GM21360 (cell line): Measurements from ENCODE around the gene ZNF740.

Experiments
- ATAC-seq: cut with Tn5 transposase; IDR thresholded peaks from one replicate; pipeline ENCODE4 v1.9.1; 2021; ENCODE audit warnings: mild to moderate bottlenecking, moderate library complexity; ENCODE audit not compliant: unreplicated experiment

Gene ZNF740

GRCh38 chr12:53212931-53213330 is 32.4 kb downstream of the ZNF740 start:
- ATAC-seq, result no peak

GRCh38 chr12:53213348-53213747 is 32.8 kb downstream of the ZNF740 start:
- ATAC-seq, result no peak

DNA sequence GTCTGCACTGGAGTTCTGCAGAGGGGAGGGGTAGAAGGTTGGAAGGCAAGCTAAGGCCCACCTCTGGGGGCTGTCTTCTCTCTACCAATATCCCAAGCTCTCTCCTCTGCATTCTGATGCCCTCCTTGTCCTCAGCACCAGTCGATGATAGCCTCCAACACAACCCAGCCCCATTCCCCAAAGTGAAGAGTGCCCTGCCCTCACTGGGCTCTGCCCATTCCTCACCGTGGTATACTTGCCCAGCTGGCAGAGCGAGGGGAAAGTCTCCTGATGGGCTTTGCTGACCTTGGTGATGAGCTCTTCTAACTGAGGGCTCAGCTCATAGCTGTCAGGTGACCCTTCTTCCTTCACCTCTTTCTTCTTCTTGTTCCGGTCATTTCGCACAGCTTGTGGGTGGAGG is 33.7 kb downstream of the ZNF740 start:
- no peak for ATAC-seq

DNA sequence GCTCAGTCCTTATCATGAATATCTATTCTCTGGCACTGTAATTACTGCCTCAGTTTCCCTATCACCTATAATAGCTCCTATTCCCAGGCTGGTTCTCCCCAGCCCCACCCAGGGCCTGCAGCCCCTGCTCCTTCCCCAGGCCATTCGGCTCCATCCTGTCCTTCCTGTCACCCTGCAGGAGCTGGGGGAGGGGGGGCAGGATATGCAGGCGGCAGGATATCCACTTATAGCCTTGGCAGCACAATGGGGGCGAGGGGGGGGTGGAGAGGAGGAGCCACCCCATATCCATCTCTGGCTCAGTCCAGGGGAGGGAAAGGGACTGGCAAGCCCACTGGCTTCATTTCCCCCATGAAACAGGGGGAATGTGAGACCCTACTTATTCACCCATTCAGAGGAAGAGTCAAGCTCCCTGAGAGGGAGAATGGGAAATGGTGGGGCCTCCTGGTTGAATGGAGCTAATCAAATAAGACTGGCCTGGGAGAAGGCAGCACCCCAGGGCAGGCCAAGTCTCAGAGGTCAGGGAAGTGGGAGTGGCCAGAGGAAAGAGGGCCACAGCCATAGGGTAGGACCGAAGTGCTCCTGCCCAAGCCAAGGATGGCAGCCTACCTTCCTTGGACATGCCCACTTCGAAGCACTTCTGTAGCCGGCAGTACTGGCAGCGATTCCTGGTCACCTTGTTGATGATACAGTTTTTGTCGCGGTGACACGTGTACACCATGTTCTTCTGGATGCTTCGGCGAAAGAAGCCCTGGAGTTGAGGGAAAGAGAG is 34.3 kb downstream of the ZNF740 start:
- no peak for ATAC-seq

DNA sequence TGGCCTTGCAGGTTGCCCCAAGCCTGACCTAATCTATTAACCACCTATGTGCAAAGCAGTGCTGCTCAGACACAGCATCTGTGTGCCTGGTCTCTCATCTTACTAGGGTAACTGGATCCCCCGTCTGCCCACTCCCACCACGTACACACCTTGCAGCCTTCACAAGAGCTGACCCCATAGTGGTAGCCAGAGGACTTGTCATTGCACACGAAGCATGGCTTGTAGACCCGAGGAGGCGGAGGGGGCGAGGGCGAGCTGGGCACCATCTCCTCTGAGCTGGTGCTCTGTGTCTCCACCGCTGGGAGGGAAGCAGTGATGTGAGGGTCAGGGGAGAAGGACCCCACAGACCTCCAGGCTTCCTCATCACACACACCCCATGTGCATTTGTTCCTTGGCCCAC is 35.0 kb downstream of the ZNF740 start:
- ATAC-seq, result no peak

GRCh38 chr12:53217051-53217930 is 36.8 kb downstream of the ZNF740 start:
- ATAC-seq, result no peak

DNA sequence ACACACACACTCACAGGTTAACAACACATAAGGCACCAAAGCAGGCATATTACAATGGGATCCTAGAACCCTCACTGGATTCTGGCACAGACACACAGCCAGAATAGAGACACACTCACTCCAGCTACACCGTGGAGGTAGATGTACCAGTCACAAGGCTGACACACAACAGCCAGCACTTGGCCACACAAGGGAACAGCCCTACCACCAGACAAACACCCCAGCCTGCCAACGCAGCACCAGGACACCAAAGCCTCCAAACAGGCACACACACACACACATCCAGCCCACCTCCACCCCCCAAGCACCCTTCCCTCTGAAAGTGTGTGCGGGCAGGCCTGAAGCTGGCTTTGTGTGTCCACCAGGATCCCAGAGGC is 37.4 kb downstream of the ZNF740 start:
- no peak for ATAC-seq

DNA sequence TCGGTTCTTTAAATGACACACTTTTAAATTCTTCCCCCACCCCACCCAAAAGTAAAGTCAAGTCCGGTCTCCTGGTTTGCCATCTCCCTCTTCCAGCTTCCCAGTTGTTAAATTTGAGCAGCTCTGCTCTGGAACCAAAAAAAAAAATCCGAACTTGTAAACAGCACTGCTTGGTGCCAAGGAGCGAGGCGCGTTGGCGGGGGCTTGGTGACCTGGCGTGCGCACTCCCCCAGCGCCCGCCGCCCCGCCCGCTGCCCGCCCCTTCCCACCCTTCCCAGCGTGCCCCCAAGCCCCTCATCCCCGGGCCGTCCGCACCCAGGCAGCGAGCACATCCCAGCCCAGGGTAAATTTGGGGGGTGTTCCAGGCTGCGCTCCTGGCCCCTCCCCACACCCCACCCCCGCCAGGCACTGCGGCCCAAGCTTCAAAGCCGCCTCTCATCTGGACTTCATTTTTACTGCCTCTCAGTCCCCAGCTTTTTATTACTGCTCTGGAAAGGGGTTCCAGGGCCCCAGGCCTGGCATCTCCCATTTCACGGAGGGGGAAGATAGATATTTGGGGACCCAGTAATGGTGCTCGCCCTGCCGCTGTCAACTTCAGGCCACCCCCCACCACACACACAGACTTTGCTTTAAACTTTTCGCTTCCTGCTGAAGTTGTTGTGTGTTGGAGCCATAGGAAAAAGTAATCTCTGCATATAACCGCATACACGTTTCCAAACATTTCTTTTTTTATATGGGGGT is 38.2 kb downstream of the ZNF740 start:
- no peak for ATAC-seq

DNA sequence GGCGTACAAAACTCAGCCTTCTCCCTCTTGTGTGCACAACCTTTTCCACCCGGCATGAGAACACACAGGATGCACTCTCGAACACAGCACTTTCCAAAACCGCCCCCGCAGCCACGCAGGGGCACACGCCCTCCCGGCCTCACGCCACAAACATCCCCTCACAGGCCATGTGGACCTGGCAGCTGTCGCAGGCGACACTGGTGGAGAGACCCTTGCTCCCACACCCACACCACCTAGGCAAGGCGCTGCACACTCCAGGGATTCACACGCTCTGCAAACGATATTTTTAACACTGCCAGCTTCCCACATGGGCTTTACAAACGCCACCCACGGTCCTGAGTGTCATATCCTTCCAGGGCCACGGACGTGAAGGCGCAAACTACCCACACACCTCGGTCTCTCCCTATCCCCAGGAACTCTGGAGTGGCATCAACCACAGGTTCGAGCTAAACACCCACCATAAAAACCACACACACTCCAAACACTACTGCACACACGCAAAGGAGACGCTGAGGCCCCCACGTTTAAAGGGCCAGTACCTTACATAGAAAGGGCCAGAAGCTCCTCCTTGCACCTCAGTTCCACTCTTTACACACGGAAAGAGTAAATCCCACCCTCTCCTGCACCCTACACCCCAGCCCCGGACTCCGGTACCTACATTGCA is 38.9 kb downstream of the ZNF740 start:
- peak; percentile 7 for ATAC-seq

- peak; percentile 30 for ATAC-seq
Measured at GRCh38 chr12:53219956-53220693, 39.6 kb downstream of the ZNF740 start.

DNA sequence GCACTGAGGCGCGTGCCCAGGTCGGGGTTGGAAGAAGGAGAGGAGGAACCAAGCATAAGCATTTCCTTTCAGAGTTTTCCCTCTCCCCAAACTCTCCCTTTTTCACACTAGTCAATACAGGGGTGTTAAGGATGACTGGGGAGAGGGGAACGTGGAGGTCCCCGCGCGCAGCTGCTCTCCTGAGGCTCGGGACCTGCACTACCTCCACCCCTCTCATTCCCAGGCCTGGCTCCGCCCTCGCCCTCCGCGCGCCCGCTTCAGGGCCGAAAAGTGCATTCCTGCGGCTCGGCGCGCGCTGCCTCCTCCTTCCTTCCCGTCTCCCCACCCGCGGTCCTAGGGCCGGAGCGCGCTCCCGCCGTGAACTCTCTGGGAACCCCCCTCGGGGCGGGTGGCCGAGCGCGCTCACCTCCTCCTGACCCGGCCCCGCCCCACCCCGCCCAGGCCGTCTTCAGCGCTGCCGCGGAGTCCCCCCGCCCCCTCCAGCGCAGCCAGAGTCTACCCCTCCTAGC is 40.2 kb downstream of the ZNF740 start:
- ATAC-seq, result peak; percentile 62

DNA sequence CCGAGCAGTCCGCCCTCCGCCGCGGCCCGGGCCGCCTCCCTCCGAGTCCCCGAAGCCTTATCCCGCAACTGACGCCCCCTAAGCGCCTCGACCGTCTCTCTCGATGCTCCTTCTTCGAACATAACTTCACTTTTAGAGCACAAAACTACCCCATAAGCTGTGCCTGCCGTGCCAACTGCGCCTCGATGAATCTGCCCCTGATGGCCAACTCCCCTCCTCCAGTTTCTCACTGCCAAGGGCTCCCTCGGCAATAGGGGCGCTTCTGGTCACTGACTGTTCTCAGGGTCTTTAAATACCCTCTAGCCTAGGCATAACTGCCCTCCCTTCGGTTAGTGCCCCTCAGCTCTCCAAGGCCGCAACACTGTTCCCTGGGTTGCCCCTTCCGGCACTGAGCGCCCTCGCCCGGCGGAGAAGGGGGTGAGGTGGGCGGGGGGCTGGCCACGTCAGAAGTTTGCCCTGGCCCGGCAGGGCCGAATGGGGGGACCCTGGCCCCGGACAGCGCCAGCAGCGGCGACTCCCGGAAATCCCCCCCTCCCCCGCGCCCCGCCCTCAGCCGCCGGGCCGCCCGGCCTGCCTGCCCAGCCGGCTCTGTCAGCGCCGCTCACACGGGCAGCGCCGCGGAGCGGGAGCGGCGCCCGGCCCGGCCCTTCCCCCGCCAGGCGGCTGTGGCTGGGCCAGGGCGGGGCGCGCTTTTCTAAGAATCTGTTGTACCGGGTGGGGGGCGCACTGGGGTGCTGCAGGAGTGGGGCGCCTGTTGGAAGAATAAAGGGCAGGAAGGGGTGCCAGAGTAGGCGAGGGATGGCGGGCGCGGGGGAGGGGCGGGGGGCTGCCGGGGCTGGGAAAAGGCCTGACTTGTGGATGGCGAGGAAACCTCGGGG is 40.9 kb downstream of the ZNF740 start:
- ATAC-seq, result peak; percentile 18

GRCh38 chr12:53222170-53222721 is 41.7 kb downstream of the ZNF740 start:
- ATAC-seq, result no peak

DNA sequence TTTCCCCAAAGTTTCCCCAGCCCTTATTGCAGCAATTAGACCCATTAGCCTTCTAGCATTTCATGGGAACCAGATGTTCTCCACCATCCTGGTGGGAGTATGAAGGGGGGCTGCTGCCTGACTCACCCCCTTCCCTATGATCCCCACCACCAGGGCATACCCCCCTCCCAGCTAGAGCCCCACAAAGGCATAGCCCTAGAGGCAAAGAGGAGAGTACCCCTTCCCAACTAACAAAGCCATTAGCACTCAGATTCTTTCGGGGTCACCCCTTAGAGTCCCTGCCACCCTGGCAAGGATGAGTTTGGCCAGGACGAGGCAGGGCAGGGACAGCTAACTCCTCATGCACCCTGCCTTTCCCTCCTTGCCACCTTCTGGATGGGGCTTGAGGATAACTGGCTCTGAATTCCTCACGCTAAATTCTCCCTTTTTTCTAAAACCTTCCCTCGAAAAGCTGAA is 42.3 kb downstream of the ZNF740 start:
- ATAC-seq, result no peak

- ATAC-seq, result no peak
Measured at GRCh38 chr12:53223389-53224060, 43.0 kb downstream of the ZNF740 start.

- ATAC-seq, result no peak
Measured at GRCh38 chr12:53224061-53224896, 43.8 kb downstream of the ZNF740 start.
